ENCODE data around the gene ARHGEF40.

GRCh38 chr14:21068521-21069387 is 1.4 kb upstream of the ARHGEF40 start:
- TF ChIP-seq CTCF (conservative IDR thresholded peaks at IDR 0.05; ENCODE audit: low read depth, low read length) (peak; percentile 68), EZH2phosphoT487 (IDR thresholded peaks at IDR 0.05; ENCODE audit: borderline replicate concordance, low read length) (no peak)
